Gastroesophageal sphincter (tissue), 4 donors: Measurements from ENCODE around the gene SEL1L. TPM values are rescaled to one million over a fixed set of nuclear protein-coding genes. Genes with fewer than 3 reads are reported as not detected.

Experiments
- ATAC-seq: fragments of 150-250 bp; one replicate; pipeline ENCODE4 v1.9.1; 2016; ENCODE audit warnings: mild to moderate bottlenecking, moderate library complexity
- H3K27ac ChIP-seq, 4 donors: fragments of 200-600 bp; sonication (generic) in 3 of 4; 1 replicate in 3 of 4; 2 replicates in 1 of 4; pipeline ENCODE4 v1.5.1; 2016 to 2019
- H3K27me3 ChIP-seq: fragments of 200-600 bp; sonication (generic); one replicate; pipeline ENCODE4 v1.5.1; 2019
- H3K36me3 ChIP-seq, 2 donors: fragments of 200-600 bp; sonication (generic); one replicate each; pipeline ENCODE4 v1.5.1; 2019; ENCODE audit warnings: control low read depth in 1 of 2
- H3K4me1 ChIP-seq, 3 donors: fragments of 200-600 bp; sonication (generic); 1 replicate in 2 of 3; 2 replicates in 1 of 3; pipeline ENCODE4 v1.5.1; 2016 to 2019; ENCODE audit warnings: control low read depth in 2 of 3
- H3K4me3 ChIP-seq, 2 donors: fragments of 200-600 bp; sonication (generic); one replicate each; pipeline ENCODE4 v1.5.1; 2019; ENCODE audit warnings: mild to moderate bottlenecking in 1 of 2, moderate library complexity in 1 of 2
- H3K9me3 ChIP-seq, 3 donors: fragments of 200-600 bp; sonication (generic); one replicate each; pipeline ENCODE4 v1.5.1; 2017 to 2019; ENCODE audit warnings: control low read depth in 2 of 3
- EP300 ChIP-seq: sonication (generic); formaldehyde crosslinking; IDR thresholded peaks from one replicate; pipeline ENCODE4 v1.6.1; 2017; ENCODE audit warnings: antibody characterized with exemption, mild to moderate bottlenecking
- POLR2A ChIP-seq, 2 donors: fragments of 450-650 bp; IDR thresholded peaks; one replicate each; pipeline ENCODE4 v1.6.1; 2017; ENCODE audit warnings: antibody characterized with exemption in 2 of 2, mild to moderate bottlenecking in 2 of 2, moderate library complexity in 1 of 2
- POLR2AphosphoS5 ChIP-seq: sonication (generic); formaldehyde crosslinking; IDR thresholded peaks from one replicate; pipeline ENCODE4 v1.6.1; 2017; ENCODE audit warnings: antibody characterized with exemption
- whole genome bisulfite sequencing, 2 donors: methylation state at CpG; one replicate each; pipeline ENCODE4 v1.1.5; 2018; ENCODE audit warnings: low coverage in 1 of 2; 5-methylcytosine and 5-hydroxymethylcytosine counted together
- total RNA-seq, 4 donors: library from RNA; depleted of rRNA; stranded (reverse); fragments of >200 nt; gene quantifications; one replicate each; pipeline ENCODE4 v1.1.0, GENCODE V29; 2016
- TF ChIP-seq, protein P1 (sequence below), 4 experiments: fragments of 200-600 bp in 2 of 4; fragments of 450-650 bp in 2 of 4; sonication (generic) in 1 of 4; IDR thresholded peaks; one replicate each; pipeline ENCODE4 v1.5.1; 2017 to 2019; ENCODE audit warnings: antibody characterized with exemption in 4 of 4, mild to moderate bottlenecking in 2 of 4, moderate library complexity in 2 of 4

The SEL1L gene
- total RNA-seq, 4 donors from 2014 or later = 53.7 to 82.8 (median 71.6) TPM

- no peak overlapping the region for H3K4me3 ChIP-seq
- 67% methylated on average over 1 of the region's 1 CpG; no CpG with 5 or more reads in 1 of the 2 donors for WGBS, 2 donors
- H3K4me1 ChIP-seq = peaks cover 0 to 10% (median 0%) of the 10 kb centered on the region in 3 donors
- ATAC-seq = no peak
- no peak for TF ChIP-seq POLR2A (IDR thresholded peaks at IDR 0.05)
- no peak for TF ChIP-seq POLR2AphosphoS5
- TF ChIP-seq, protein P1, sequence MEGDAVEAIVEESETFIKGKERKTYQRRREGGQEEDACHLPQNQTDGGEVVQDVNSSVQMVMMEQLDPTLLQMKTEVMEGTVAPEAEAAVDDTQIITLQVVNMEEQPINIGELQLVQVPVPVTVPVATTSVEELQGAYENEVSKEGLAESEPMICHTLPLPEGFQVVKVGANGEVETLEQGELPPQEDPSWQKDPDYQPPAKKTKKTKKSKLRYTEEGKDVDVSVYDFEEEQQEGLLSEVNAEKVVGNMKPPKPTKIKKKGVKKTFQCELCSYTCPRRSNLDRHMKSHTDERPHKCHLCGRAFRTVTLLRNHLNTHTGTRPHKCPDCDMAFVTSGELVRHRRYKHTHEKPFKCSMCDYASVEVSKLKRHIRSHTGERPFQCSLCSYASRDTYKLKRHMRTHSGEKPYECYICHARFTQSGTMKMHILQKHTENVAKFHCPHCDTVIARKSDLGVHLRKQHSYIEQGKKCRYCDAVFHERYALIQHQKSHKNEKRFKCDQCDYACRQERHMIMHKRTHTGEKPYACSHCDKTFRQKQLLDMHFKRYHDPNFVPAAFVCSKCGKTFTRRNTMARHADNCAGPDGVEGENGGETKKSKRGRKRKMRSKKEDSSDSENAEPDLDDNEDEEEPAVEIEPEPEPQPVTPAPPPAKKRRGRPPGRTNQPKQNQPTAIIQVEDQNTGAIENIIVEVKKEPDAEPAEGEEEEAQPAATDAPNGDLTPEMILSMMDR (IDR thresholded peaks at IDR 0.05) = no peak
- no peak for TF ChIP-seq EP300
- H3K9me3 ChIP-seq = no peaks in the 10 kb centered on the region
- H3K36me3 ChIP-seq = no peaks in the 10 kb centered on the region
- no peak overlapping the region for H3K27ac ChIP-seq
- peaks cover 69% of the 10 kb centered on the region for H3K27me3 ChIP-seq
Observed at GRCh38 chr14:81429028-81429427, 104.6 kb downstream of the SEL1L start.

DNA sequence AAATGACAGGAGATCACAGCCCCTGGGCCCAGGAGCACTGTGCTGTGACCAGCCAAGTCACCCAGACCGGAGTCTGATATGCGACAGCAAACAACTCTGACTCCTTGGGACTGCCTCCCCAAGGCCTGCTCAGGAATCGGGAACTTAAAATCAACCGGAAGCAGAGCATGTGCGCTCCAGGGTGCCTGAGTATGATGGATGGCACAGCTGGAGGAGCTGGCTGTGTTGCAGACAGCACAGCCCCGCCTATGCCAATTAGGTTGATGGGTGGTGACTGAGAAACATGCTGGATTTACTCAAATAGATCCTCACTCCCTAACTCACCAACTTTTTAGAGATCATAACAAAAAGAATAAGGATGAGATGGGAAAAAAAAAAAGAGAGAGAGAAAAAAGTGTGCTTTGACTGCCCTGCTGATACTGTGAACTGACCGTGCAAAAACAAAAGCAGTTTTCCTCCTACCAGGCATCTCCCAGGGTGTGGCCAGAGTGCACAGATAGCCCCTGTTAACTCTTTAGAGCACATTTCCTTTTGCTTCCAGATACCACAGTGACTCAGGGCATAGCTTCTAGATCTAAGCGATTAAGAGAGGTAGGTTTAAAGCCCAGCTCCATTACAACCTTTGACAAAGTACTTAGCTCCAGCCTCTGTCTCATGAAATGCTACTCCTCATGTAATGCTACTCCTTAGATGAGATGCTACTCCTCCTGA lies 106.2 kb downstream of the SEL1L start:
- peak overlapping the region in 2 of 4 donors; percentile 33 to 54 for H3K27ac ChIP-seq
- H3K27me3 ChIP-seq = peaks cover 54% of the 10 kb centered on the region
- no peak overlapping the region for H3K4me3 ChIP-seq
- peak; percentile 64 for ATAC-seq
- H3K9me3 ChIP-seq = no peaks in the 10 kb centered on the region
- WGBS, 2 donors = 15 to 50% methylated on average over 4 to 6 of the region's 8 CpGs
- H3K36me3 ChIP-seq = no peaks in the 10 kb centered on the region
- TF ChIP-seq, protein P1 (IDR thresholded peaks at IDR 0.05) = no peak
- no peak for TF ChIP-seq POLR2A (IDR thresholded peaks at IDR 0.05)
- no peak for TF ChIP-seq POLR2AphosphoS5
- peaks cover 0 to 10% (median 0%) of the 10 kb centered on the region in 3 donors for H3K4me1 ChIP-seq

DNA sequence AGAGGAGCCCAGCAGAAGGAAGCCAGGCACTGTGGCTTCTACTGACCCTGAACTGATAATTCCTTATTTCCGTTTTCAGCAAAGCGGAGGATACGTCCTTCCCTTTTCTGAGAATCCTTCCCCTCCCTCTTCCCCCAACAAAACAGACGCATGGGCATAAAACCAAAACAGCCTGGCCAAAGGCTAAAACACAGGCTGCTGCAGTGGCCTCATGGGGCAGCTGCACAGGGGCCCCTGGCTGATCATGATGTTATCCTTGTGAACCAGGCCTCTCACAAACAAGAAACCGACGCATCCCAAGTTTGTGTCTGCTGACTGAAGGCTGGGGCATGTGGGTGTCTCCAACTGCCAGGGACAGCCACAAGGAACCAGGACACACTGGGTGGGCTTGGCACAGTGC lies 110.1 kb downstream of the SEL1L start:
- Histone ChIP-seq H3K9me3 (no peaks in the 10 kb centered on the region), H3K4me1 (peaks cover 0 to 10% (median 0%) of the 10 kb centered on the region in 3 donors), H3K27ac (peak overlapping the region in 3 of 4 donors; percentile 31 to 51 (median 49)), H3K27me3 (peaks cover 23% of the 10 kb centered on the region), H3K4me3 (no peak overlapping the region), H3K36me3 (no peaks in the 10 kb centered on the region)
- 26 to 60% methylated on average over 3 to 4 of the region's 6 CpGs for WGBS, 2 donors
- TF ChIP-seq, protein P1 (IDR thresholded peaks at IDR 0.05) = no peak
- no peak for TF ChIP-seq POLR2A (IDR thresholded peaks at IDR 0.05)
- TF ChIP-seq EP300 = no peak
- TF ChIP-seq POLR2AphosphoS5 = no peak
- ATAC-seq = peak; percentile 53

Other genes starting within 250 kb of the SEL1L start
- 10 to 100 TPM in 3 of 4 donors, 1 to 10 TPM in 1; 2.8 to 11.6 (median 11.5) TPM for gene STON2, start 133.5 kb downstream of the SEL1L start, total RNA-seq